Sigmoid colon (tissue), 7 donors: ENCODE results near the gene GPRC5B. TPM values are rescaled to one million over a fixed set of nuclear protein-coding genes. Genes with fewer than 3 reads are reported as not detected.

Experiments used
- DNase-seq: peaks from one replicate; pipeline ENCODE4 v3.0.0-alpha.2; 2019
- H3K27ac ChIP-seq, 4 donors: fragments of 200-600 bp; sonication (generic); one replicate each; pipeline ENCODE4 v1.5.1; 2016 to 2019; ENCODE audit warnings: mild to moderate bottlenecking in 1 of 4
- H3K27me3 ChIP-seq, 3 donors: fragments of 200-600 bp; sonication (generic); one replicate each; pipeline ENCODE4 v1.5.1; 2019; ENCODE audit warnings: mild to moderate bottlenecking in 1 of 3
- H3K36me3 ChIP-seq, 4 donors: fragments of 200-600 bp; sonication (generic); one replicate each; pipeline ENCODE4 v1.5.1; 2016 to 2019
- H3K4me1 ChIP-seq, 4 donors: fragments of 200-600 bp; sonication (generic); one replicate each; pipeline ENCODE4 v1.5.1; 2017 to 2019
- H3K4me3 ChIP-seq, 4 donors: fragments of 200-600 bp; sonication (generic); one replicate each; pipeline ENCODE4 v1.5.1; 2017 to 2019; ENCODE audit warnings: mild to moderate bottlenecking in 2 of 4, moderate library complexity in 1 of 4
- H3K9me3 ChIP-seq, 4 donors: fragments of 200-600 bp in 3 of 4; sonication (generic) in 3 of 4; one replicate each; pipeline versions ENCODE4 v1.5.1 to v1.6.1; 2013 to 2019
- EP300 ChIP-seq, 4 donors: sonication (generic); formaldehyde crosslinking; IDR thresholded peaks; one replicate each; pipeline ENCODE4 v1.6.1; 2017; ENCODE audit warnings: antibody characterized with exemption in 4 of 4
- POLR2A ChIP-seq, 2 donors: fragments of 450-650 bp; IDR thresholded peaks; one replicate each; pipeline ENCODE4 v1.6.1; 2016; ENCODE audit warnings: antibody characterized with exemption in 2 of 2, mild to moderate bottlenecking in 2 of 2, moderate library complexity in 2 of 2
- POLR2AphosphoS5 ChIP-seq, 4 donors: sonication (generic); formaldehyde crosslinking; IDR thresholded peaks; one replicate each; pipeline ENCODE4 v1.6.1; 2017; ENCODE audit warnings: antibody characterized with exemption in 4 of 4
- WGBS, 2 donors: extraction: QIAGEN DNeasy Blood & Tissue Kit; methylation state at CpG; one replicate each; pipeline ENCODE4 v1.1.7; 2013; 5-methylcytosine and 5-hydroxymethylcytosine counted together
- intact Hi-C: fragments of 100-400 bp; cut with DNase I; formaldehyde crosslinking; loops from one replicate; pipeline ENCODE4 v1.15.1; 2023
- polyA plus RNA-seq, 3 donors: library from polyadenylated mRNA; stranded (reverse); fragments of 200-250 nt; gene quantifications; one replicate each; pipeline ENCODE4 v1.2.3, GENCODE V29; 2013
- total RNA-seq, 4 donors: library from RNA; depleted of rRNA; stranded (reverse); fragments of >200 nt; gene quantifications; one replicate each; pipeline ENCODE4 v1.1.0, GENCODE V29; 2016
- TF ChIP-seq, protein P1 (sequence below), 4 experiments: fragments of 450-650 bp in 3 of 4; fragments of 200-600 bp in 1 of 4; IDR thresholded peaks; one replicate each; pipeline ENCODE4 v1.5.1; 2016 to 2019; ENCODE audit warnings: antibody characterized with exemption in 4 of 4, mild to moderate bottlenecking in 3 of 4, moderate library complexity in 2 of 4
- donor health status: healthy with polysubstance abuse.
- donor health status: Bipolar disorder and iron deficiency.
- donor health status: healthy.

The GPRC5B gene
- total and polyA plus RNA-seq, 7 donors: 1.6 to 20.6 (median 8.4) TPM

GRCh38 chr16:19874851-19875546 lies 9.6 kb downstream of the GPRC5B start:
- peak overlapping the region in 1 of 4 donors; percentile 8 for H3K27ac ChIP-seq
- H3K36me3 ChIP-seq: no peaks in the 10 kb centered on the region
- no peaks in the 10 kb centered on the region for H3K4me1 ChIP-seq
- no peaks in the 10 kb centered on the region for H3K27me3 ChIP-seq
- 69 to 79% methylated on average over 18 of the region's 18 CpGs for WGBS, 2 donors
- no peak overlapping the region for H3K4me3 ChIP-seq
- H3K9me3 ChIP-seq: no peaks in the 10 kb centered on the region
- DNase-seq: no peak
- intact Hi-C loops: no loop called here
- TF ChIP-seq POLR2AphosphoS5 (IDR thresholded peaks at IDR 0.05) (no peak), EP300 (IDR thresholded peaks at IDR 0.05) (no peak), POLR2A (IDR thresholded peaks at IDR 0.05) (no peak)
- TF ChIP-seq, protein P1, sequence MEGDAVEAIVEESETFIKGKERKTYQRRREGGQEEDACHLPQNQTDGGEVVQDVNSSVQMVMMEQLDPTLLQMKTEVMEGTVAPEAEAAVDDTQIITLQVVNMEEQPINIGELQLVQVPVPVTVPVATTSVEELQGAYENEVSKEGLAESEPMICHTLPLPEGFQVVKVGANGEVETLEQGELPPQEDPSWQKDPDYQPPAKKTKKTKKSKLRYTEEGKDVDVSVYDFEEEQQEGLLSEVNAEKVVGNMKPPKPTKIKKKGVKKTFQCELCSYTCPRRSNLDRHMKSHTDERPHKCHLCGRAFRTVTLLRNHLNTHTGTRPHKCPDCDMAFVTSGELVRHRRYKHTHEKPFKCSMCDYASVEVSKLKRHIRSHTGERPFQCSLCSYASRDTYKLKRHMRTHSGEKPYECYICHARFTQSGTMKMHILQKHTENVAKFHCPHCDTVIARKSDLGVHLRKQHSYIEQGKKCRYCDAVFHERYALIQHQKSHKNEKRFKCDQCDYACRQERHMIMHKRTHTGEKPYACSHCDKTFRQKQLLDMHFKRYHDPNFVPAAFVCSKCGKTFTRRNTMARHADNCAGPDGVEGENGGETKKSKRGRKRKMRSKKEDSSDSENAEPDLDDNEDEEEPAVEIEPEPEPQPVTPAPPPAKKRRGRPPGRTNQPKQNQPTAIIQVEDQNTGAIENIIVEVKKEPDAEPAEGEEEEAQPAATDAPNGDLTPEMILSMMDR (IDR thresholded peaks at IDR 0.05): no peak

- Histone ChIP-seq H3K27me3 (no peaks in the 10 kb centered on the region), H3K27ac (peak overlapping the region in 1 of 4 donors; percentile 8), H3K4me3 (no peak overlapping the region), H3K4me1 (no peaks in the 10 kb centered on the region), H3K36me3 (no peaks in the 10 kb centered on the region), H3K9me3 (no peaks in the 10 kb centered on the region)
- 78 to 83% methylated on average over 8 of the region's 8 CpGs for WGBS, 2 donors
- intact Hi-C loops: no loop called here
- no peak for TF ChIP-seq POLR2A (IDR thresholded peaks at IDR 0.05)
- no peak for TF ChIP-seq EP300 (IDR thresholded peaks at IDR 0.05)
- TF ChIP-seq POLR2AphosphoS5 (IDR thresholded peaks at IDR 0.05): no peak
- TF ChIP-seq, protein P1 (IDR thresholded peaks at IDR 0.05): no peak
- no peak for DNase-seq
These were observed 10.6 kb downstream of the GPRC5B start for GRCh38 chr16:19874026-19874425.

DNA sequence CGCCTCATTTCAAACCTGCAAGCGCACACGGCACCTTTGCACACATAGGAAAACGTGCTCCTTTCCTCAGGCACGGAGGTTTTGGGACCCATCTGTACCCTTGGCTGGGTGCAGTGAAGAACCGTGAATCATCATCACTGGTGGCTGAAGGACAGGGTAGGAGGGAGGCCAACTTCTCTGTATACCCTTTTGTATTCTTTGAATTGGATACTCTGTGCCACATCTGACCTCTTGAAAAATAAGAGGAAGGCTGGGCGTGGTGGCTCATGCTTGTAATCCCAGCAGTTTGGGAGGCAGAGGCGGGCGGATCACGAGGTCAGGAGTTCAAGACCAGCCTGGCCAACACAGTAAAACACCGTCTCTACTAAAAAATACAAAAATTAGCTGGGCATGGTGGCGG lies 11.7 kb downstream of the GPRC5B start:
- DNase-seq: no peak
- Histone ChIP-seq H3K27ac (no peak overlapping the region), H3K36me3 (no peaks in the 10 kb centered on the region), H3K4me3 (no peak overlapping the region), H3K27me3 (no peaks in the 10 kb centered on the region), H3K4me1 (no peaks in the 10 kb centered on the region), H3K9me3 (no peaks in the 10 kb centered on the region)
- TF ChIP-seq POLR2AphosphoS5 (IDR thresholded peaks at IDR 0.05) (no peak), EP300 (IDR thresholded peaks at IDR 0.05) (no peak), POLR2A (IDR thresholded peaks at IDR 0.05) (no peak)
- TF ChIP-seq, protein P1 (IDR thresholded peaks at IDR 0.05): no peak
- intact Hi-C loops: no loop called here
- WGBS, 2 donors: 83 to 87% methylated on average over 12 of the region's 12 CpGs

- Histone ChIP-seq H3K27me3 (no peaks in the 10 kb centered on the region), H3K36me3 (no peaks in the 10 kb centered on the region), H3K9me3 (no peaks in the 10 kb centered on the region), H3K4me1 (no peaks in the 10 kb centered on the region), H3K27ac (no peak overlapping the region), H3K4me3 (no peak overlapping the region)
- intact Hi-C loops: no loop called here
- no peak for TF ChIP-seq POLR2A (IDR thresholded peaks at IDR 0.05)
- no peak for TF ChIP-seq POLR2AphosphoS5 (IDR thresholded peaks at IDR 0.05)
- TF ChIP-seq EP300 (IDR thresholded peaks at IDR 0.05): no peak
- TF ChIP-seq, protein P1 (IDR thresholded peaks at IDR 0.05): no peak
- 95% methylated on average over 33 of the region's 33 CpGs for WGBS, 2 donors
- no peak for DNase-seq
These were observed 12.3 kb downstream of the GPRC5B start for GRCh38 chr16:19872179-19872863.
